Fibroblast of pulmonary artery (primary cell): Measurements from ENCODE around the gene DCLK1.

Experiments
- DNase-seq: peaks from one replicate; pipeline ENCODE4 v3.0.0-alpha.2; 2010; ENCODE audit warnings: low read depth
- H3K4me3 ChIP-seq: replicated peaks from 2 replicates; pipeline ENCODE4 v1.5.1; 2011; ENCODE audit warnings: low read depth, mild to moderate bottlenecking, control low read depth, low read length, moderate library complexity
- TF ChIP-seq, protein P1 (sequence below): IDR thresholded peaks from 2 replicates; pipeline ENCODE4 v1.5.1; 2011; ENCODE audit warnings: mild to moderate bottlenecking, control low read depth, low read length, inconsistent platforms; ENCODE audit errors: missing control alignments

The DCLK1 gene

DNA sequence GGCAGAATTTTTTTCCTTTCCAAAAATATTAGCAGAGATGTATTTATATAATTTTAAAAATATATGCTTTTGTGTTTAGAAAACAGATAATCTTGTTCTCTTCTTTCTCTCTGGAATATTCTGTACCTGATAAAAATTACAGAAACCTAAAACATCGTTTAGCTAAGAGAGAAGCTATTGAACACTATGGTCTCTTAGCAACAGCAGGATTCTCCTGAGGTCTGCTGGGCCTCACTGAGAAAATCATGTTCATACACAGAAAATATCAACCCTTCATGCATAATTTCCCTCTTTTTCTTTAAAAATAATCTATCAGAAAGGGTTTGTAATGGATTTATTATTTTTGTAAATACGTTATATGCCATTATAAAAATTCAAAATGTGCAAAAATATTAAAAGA, 242.2 kb downstream of the DCLK1 start:
- no peak for DNase-seq
- H3K4me3 ChIP-seq = no peak overlapping the region
- TF ChIP-seq, protein P1, sequence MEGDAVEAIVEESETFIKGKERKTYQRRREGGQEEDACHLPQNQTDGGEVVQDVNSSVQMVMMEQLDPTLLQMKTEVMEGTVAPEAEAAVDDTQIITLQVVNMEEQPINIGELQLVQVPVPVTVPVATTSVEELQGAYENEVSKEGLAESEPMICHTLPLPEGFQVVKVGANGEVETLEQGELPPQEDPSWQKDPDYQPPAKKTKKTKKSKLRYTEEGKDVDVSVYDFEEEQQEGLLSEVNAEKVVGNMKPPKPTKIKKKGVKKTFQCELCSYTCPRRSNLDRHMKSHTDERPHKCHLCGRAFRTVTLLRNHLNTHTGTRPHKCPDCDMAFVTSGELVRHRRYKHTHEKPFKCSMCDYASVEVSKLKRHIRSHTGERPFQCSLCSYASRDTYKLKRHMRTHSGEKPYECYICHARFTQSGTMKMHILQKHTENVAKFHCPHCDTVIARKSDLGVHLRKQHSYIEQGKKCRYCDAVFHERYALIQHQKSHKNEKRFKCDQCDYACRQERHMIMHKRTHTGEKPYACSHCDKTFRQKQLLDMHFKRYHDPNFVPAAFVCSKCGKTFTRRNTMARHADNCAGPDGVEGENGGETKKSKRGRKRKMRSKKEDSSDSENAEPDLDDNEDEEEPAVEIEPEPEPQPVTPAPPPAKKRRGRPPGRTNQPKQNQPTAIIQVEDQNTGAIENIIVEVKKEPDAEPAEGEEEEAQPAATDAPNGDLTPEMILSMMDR = no peak

DNA sequence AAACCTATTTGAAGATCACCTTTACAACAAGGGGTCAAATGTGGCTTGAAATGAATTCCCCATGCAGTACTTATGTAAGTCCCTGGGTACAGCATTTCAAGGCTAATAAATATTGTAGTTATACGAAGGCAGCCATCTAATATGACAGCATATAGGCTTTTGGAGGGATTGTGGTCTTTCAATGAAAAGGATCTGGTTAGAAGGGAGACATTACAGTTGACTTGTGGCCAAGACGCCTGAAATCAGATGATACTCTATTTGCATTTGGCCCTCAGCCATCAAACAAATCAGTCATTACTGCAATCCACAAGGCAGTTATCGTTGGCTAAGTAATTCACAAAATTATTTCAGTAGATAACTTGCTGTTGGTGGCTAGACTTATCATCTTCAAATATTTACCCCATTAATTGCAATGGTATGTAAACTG, 242.7 kb downstream of the DCLK1 start:
- no peak overlapping the region for H3K4me3 ChIP-seq
- TF ChIP-seq, protein P1 = no peak
- DNase-seq = peak; percentile 14

DNA sequence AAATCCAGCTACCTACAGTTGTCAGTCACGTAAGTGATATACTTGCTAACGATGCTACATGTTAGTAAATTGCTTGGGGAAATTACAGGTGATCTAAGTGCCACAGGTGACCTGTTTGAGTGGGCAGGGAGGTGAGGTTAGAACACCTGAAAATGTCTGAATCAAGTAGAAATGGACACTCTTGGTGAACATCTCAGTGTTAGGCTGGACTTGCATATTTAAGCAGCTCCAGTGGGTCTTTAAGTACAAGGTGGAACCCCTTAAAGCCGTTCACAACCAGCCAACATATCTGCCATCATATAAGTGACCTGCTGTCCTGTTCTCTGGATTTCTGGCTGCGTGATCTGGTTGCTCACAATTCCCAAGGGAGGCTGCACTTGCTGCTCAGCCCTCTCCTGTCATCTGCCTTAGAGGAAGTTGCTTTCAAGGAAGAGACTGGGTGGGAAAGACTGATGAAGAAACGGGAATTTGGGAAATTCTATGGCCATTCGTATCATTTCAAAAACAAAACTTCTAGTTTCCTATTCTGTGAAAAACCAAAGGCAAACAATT, 244.0 kb downstream of the DCLK1 start:
- H3K4me3 ChIP-seq = no peak overlapping the region
- no peak for DNase-seq
- TF ChIP-seq, protein P1 = no peak

DNA sequence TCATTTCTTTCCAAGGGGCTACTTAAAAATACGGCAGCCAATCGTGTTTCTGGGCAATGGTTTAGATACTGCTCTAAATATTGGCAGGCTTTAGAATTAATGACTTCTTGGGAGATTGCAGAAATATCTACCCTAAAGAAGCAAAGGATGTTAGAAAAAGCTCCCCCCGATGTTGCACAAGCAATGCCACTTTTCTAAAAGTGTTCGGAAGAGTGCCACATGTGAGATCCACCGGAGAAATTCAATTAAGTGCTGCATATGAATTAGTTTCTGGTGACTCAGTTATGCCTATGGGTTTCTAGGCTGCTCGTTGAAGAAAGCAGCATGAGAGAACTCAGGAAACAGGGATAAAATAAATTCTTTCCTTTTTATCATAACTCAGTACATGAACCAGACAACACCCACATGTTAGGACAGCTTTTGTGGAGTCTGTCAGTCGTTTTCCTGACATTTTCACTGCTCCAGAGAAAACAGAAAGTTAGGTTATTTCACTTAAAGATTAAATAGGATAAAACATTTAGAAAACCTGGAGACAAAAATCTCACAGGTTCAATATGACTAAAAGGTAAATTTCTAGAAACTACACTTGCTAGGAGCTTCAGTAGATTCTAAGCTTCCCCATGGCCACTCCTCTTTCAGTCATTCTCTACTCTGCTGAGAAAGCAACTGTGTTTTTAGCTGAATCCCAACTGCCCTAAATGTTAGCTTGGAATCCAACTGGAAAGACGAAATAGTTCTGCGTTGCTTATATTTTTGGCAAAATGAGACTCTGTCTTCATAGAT, 244.7 kb downstream of the DCLK1 start:
- no peak for DNase-seq
- TF ChIP-seq, protein P1 = no peak
- H3K4me3 ChIP-seq = no peak overlapping the region

DNA sequence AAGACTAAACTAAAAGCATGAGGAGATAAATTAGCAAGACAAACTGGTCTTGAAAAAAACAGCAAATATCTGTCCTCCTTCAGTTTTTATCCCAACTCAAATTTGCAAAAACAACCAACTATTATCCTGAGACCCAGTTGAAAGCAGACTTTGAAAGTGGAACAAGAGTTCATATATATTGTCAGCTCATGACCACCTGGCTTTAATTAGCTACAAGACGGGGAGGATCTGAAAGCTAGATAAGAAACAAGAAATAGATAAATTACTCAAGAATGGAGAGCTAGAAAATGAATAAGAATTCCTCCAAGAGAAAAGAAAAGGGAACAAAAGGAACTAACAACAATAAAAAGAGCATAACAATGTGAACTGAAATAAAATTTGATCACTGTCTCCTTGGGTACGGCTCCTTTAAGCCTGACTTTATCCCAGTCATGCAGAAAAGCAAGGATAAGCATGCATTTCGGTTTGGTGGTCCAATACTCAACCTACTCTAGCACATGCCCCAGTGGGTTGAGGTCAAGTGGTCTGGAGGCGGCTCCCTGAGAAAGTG, 246.9 kb downstream of the DCLK1 start:
- TF ChIP-seq, protein P1 = no peak
- no peak overlapping the region for H3K4me3 ChIP-seq
- DNase-seq = no peak

DNA sequence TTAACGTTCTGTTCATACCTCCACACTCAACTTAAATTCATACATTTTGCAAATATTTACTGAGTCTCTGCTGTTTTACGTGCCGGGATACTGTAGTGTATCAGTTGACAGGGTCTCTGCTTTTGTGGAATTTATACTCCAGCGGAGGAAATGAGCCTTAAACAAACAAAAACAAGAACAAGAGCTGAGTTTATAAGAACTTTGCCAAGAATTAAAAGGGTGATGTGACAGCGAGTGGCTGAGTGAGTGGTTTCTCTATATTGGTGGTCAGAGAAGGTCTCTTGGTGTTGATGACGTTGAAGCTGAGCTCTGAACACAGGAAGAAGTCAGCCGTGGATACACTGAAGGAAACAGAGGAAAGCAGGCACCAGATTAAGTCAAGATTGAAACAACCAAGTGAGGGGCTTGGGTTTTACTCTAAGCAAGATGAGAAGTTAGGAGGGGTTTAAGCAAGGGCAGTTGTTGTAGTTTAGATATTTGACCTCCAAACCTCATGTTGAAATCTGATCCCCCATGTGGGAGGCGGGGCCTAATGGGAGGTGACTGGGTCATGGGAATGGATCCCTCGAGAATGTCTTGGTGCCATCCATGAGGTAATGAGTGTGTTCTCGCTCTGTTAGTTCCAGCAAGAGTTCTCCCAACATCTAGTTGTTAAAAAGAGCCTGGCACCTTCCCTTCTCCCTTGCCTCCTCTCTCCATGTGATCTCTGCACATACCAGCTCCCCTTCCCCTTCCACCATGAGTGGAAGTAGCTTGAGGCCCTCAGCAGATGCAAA, 248.3 kb downstream of the DCLK1 start:
- TF ChIP-seq, protein P1 = no peak
- no peak for DNase-seq

More for the DNA sequence above, 248.3 kb downstream of the DCLK1 start:
- no peak overlapping the region for H3K4me3 ChIP-seq
